K562 treated with DMSO at 1 percent for 4 hours (cell line): ENCODE results near the gene WRNIP1. TPM values are rescaled to one million over a fixed set of nuclear protein-coding genes. Genes with fewer than 3 reads are reported as not detected.

Source experiments
- total RNA-seq: library from RNA; unstranded; fragments of 300-600 nt; gene quantifications from 2 replicates; pipeline ENCODE4 v1.2.3, GENCODE V29; 2022; ENCODE audit not compliant: insufficient read depth

Gene WRNIP1
- 54.6 and 56.1 TPM in 2 replicates for total RNA-seq

DNA sequence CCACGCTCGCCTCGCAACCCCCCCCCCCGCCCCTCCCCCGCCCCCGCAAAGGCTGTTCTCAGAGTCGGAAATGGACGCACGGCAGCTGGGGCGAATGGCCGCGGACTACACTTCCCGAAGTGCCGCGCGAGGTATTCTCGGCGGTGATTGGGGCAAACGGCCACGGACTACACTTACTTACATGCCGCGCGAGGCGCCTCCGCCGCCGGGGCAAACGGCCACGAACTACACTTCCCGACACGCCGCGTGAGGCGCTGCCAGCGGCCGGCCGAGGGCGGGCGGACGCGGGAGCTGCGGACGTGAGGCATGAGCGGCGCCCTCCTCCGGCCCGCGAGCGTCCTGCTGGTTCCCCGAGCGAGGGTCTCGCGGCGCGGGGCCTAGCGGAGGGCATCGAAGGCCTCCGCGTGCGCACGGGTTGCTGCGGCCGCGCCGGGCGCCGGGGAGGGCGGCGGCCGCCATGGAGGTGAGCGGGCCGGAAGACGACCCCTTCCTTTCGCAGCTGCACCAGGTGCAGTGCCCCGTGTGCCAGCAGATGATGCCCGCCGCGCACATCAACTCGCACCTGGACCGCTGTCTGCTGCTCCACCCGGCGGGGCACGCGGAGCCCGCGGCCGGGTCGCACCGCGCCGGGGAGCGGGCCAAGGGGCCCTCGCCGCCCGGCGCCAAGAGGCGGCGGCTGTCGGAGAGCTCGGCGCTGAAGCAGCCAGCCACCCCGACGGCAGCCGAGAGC lies at the start of gene WRNIP1:
Gene WRNIP1, plus strand, starts transcription at position 228 of the 730 bp plus-strand sequence. Its CDS starts 230 bp downstream, at position 458.

DNA sequence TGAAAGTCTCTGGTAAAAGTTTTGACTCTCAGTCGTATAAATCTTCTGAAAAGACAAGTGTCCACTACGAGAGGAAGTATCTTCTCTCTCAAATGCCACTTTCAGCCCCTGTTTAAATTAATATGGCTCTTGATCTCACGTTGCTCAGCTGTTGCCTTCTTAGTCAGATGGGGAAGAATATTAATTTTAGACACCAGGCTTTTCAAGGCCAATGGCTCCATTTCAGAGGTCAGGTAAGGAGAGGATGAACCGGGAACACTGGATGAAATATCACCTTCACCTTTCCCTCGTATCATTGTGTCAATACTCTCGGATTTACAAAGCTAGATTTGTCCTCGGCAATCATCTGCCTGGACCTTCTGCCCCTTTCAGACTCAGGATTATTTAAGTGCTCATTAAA lies 14.4 kb upstream of the WRNIP1 start, which contains the start of gene MYLK4:
Gene MYLK4, minus strand, starts transcription at position 91 of the 400 bp plus-strand sequence. CDS start 1,628 bp downstream, outside the sequence.

Other genes starting within 250 kb of the WRNIP1 start
- 0.13 and 0.27 TPM in 2 replicates for gene MYLK4, start 14.5 kb upstream of the WRNIP1 start, total RNA-seq
- 56.1 and 63.1 TPM in 2 replicates for gene SERPINB1, start 76.5 kb downstream of the WRNIP1 start, total RNA-seq
- gene SERPINB9, start 137.9 kb downstream of the WRNIP1 start, total RNA-seq: 8.0 and 13.8 TPM in 2 replicates
- 220 and 221 TPM in 2 replicates for gene SERPINB6, start 206.2 kb downstream of the WRNIP1 start, total RNA-seq
- 288 and 325 TPM in 2 replicates for gene NQO2, start 234.5 kb downstream of the WRNIP1 start, total RNA-seq